Measurements from ENCODE around the gene SUCLG2.

DNA sequence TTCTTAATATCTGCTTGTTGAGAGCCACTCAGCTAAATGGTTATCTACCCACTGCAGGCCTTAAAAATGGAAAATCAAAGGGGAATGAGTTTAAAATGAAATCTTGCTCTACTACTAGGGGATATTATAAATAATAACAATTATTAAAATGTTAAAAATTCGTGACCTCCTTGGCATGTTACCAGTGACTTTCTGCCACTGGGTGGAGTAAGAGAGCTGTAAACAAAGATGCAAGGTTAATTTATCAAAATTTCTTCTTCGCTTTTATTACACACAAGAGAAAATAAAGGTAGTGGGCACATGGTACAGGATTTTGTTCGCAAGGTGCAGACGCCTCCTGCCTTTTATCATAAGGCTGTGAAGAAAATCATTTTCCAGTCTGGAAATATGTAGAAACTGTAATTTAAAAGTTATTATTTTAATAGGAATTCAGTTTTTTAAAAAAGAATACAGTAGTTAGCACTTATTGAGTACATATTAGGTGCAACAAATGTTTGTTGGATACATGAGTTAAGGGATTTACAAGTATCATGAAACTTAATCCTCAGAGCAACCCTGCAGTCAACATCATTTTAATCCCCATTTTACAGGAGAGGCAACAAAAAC is 272.6 kb downstream of the SUCLG2 start:
- TF ChIP-seq, protein P1, sequence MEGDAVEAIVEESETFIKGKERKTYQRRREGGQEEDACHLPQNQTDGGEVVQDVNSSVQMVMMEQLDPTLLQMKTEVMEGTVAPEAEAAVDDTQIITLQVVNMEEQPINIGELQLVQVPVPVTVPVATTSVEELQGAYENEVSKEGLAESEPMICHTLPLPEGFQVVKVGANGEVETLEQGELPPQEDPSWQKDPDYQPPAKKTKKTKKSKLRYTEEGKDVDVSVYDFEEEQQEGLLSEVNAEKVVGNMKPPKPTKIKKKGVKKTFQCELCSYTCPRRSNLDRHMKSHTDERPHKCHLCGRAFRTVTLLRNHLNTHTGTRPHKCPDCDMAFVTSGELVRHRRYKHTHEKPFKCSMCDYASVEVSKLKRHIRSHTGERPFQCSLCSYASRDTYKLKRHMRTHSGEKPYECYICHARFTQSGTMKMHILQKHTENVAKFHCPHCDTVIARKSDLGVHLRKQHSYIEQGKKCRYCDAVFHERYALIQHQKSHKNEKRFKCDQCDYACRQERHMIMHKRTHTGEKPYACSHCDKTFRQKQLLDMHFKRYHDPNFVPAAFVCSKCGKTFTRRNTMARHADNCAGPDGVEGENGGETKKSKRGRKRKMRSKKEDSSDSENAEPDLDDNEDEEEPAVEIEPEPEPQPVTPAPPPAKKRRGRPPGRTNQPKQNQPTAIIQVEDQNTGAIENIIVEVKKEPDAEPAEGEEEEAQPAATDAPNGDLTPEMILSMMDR (IDR thresholded peaks at IDR 0.05), result peak; percentile 53 to 73 (median 67)
- no peak for TF ChIP-seq POLR2A (IDR thresholded peaks at IDR 0.05)

All from body of pancreas (tissue), 4 donors.